Epithelial cell of proximal tubule (primary cell): ENCODE data around the gene DPH1. TPM values are rescaled to one million over a fixed set of nuclear protein-coding genes. Genes with fewer than 3 reads are reported as not detected.

Experiments used
- DNase-seq: peaks from one replicate; pipeline ENCODE4 v3.0.0-alpha.2; 2011; ENCODE audit warnings: low read depth
- H3K4me3 ChIP-seq: 2 replicates; pipeline ENCODE4 v1.5.1; 2011; ENCODE audit warnings: low read depth, mild to moderate bottlenecking, low read length
- total RNA-seq: library from RNA; depleted of rRNA; stranded (reverse); fragments of >200 nt; gene quantifications from 2 replicates; pipeline ENCODE4 v1.2.3, GENCODE V29; 2015
- TF ChIP-seq, protein P1 (sequence below): conservative IDR thresholded peaks from 2 replicates; pipeline ENCODE4 v1.5.1; 2012; ENCODE audit warnings: low read depth, mild to moderate bottlenecking, low read length

Gene DPH1
- total RNA-seq, 1 donor from 2014 or later: 33.1 TPM

DNA sequence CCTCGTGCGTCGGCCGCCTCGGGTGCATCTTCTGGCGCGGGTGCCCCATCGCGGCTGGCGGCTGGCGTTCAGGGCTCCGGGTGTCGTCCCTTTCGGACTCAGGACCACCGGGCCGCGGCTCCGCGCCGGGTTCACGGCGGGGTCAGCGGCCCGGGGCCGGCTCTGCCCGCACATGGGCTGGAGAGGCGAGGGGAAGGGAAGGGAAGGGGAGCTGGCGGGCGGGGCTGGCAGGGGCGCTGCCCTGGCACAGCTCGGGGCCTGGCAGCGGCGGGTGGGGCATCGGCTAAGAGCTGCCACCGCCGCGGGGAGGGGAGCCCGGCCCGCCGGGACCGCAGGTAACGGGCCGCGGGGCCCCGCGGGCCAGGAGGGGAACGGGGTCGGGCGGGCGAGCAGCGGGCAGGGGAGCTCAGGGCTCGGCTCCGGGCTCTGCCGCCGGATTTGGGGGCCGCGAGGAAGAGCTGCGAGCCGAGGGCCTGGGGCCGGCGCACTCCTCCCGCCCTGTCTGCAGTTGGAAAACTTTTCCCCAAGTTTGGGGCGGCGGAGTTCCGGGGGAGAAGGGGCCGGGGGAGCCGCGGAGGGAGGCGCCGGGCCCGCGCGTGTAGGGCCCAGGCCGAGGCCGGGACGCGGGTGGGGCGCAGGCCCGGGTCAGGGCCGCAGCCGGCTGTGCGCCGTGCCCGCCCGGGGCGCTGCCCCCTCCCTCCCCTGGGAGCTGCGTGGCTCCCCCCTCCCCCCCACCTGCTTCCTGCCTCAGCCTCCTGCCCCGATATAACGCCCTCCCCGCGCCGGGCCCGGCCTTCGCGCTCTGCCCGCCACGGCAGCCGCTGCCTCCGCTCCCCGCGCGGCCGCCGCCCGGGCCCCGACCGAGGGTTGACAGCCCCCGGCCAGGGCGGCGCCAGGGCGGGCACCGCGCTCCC is 25.6 kb downstream of the DPH1 start:
- DNase-seq: no peak
- TF ChIP-seq, protein P1, sequence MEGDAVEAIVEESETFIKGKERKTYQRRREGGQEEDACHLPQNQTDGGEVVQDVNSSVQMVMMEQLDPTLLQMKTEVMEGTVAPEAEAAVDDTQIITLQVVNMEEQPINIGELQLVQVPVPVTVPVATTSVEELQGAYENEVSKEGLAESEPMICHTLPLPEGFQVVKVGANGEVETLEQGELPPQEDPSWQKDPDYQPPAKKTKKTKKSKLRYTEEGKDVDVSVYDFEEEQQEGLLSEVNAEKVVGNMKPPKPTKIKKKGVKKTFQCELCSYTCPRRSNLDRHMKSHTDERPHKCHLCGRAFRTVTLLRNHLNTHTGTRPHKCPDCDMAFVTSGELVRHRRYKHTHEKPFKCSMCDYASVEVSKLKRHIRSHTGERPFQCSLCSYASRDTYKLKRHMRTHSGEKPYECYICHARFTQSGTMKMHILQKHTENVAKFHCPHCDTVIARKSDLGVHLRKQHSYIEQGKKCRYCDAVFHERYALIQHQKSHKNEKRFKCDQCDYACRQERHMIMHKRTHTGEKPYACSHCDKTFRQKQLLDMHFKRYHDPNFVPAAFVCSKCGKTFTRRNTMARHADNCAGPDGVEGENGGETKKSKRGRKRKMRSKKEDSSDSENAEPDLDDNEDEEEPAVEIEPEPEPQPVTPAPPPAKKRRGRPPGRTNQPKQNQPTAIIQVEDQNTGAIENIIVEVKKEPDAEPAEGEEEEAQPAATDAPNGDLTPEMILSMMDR: no peak
- H3K4me3 ChIP-seq: peak overlapping the region; percentile 45

DNA sequence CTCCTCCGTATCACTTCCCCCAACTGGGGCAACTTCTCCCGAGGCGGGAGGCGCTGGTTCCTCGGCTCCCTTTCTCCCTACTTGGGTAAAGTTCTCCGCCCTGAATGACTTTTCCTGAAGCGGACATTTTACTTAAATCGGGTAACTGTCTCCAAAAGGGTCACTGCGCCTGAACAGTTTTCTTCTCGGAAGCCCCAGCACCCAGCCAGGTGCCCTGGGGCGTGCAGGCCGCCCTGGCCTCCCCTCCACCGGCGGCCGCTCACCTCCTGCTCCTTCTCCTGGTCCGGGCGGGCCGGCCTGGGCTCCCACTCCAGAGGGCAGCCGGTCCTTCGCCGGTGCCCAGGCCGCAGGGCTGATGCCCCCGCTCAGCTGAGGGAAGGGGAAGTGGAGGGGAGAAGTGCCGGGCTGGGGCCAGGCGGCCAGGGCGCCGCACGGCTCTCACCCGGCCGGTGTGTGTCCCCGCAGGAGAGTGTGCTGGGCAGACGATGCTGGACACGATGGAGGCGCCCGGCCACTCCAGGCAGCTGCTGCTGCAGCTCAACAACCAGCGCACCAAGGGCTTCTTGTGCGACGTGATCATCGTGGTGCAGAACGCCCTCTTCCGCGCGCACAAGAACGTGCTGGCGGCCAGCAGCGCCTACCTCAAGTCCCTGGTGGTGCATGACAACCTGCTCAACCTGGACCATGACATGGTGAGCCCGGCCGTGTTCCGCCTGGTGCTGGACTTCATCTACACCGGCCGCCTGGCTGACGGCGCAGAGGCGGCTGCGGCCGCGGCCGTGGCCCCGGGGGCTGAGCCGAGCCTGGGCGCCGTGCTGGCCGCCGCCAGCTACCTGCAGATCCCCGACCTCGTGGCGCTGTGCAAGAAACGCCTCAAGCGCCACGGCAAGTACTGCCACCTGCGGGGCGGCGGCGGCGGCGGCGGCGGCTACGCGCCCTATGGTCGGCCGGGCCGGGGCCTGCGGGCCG is 26.5 kb downstream of the DPH1 start:
- DNase-seq: no peak
- H3K4me3 ChIP-seq: no peak overlapping the region
- TF ChIP-seq, protein P1: no peak

DNA sequence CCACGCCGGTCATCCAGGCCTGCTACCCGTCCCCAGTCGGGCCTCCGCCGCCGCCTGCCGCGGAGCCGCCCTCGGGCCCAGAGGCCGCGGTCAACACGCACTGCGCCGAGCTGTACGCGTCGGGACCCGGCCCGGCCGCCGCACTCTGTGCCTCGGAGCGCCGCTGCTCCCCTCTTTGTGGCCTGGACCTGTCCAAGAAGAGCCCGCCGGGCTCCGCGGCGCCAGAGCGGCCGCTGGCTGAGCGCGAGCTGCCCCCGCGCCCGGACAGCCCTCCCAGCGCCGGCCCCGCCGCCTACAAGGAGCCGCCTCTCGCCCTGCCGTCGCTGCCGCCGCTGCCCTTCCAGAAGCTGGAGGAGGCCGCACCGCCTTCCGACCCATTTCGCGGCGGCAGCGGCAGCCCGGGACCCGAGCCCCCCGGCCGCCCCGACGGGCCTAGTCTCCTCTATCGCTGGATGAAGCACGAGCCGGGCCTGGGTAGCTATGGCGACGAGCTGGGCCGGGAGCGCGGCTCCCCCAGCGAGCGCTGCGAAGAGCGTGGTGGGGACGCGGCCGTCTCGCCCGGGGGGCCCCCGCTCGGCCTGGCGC is 27.3 kb downstream of the DPH1 start:
- no peak for DNase-seq
- TF ChIP-seq, protein P1: no peak
- H3K4me3 ChIP-seq: no peak overlapping the region

DNA sequence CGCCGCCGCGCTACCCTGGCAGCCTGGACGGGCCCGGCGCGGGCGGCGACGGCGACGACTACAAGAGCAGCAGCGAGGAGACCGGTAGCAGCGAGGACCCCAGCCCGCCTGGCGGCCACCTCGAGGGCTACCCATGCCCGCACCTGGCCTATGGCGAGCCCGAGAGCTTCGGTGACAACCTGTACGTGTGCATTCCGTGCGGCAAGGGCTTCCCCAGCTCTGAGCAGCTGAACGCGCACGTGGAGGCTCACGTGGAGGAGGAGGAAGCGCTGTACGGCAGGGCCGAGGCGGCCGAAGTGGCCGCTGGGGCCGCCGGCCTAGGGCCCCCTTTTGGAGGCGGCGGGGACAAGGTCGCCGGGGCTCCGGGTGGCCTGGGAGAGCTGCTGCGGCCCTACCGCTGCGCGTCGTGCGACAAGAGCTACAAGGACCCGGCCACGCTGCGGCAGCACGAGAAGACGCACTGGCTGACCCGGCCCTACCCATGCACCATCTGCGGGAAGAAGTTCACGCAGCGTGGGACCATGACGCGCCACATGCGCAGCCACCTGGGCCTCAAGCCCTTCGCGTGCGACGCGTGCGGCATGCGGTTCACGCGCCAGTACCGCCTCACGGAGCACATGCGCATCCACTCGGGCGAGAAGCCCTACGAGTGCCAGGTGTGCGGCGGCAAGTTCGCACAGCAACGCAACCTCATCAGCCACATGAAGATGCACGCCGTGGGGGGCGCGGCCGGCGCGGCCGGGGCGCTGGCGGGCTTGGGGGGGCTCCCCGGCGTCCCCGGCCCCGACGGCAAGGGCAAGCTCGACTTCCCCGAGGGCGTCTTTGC is 28.0 kb downstream of the DPH1 start:
- H3K4me3 ChIP-seq: no peak overlapping the region
- DNase-seq: no peak
- TF ChIP-seq, protein P1: no peak

DNA sequence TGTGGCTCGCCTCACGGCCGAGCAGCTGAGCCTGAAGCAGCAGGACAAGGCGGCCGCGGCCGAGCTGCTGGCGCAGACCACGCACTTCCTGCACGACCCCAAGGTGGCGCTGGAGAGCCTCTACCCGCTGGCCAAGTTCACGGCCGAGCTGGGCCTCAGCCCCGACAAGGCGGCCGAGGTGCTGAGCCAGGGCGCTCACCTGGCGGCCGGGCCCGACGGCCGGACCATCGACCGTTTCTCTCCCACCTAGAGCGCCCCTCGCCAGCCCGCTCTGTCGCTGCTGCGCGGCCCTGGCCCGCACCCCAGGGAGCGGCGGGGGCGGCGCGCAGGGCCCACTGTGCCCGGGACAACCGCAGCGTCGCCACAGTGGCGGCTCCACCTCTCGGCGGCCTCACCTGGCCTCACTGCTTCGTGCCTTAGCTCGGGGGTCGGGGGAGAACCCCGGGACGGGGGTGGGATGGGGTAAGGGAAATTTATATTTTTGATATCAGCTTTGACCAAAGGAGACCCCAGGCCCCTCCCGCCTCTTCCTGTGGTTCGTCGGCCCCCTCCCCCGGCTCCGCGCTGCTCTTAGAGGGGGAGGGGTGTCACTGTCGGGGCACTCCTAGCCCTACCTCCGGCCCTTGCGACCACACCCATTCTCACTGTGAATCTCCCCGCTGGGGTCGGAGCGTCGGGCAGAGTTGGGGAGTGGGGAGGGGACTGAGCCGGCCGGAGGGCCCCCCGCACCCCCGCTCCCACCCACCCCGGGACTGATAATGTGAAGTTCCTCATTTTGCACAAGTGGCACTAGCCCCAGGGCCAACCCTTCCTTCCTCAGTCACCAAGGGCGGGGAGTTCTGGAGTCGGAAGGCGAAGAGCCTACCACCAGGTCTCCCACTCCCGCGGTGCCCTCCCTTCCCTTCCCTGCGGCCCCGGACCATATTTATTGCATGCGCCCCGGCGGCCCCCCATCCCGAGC is 28.9 kb downstream of the DPH1 start:
- no peak overlapping the region for H3K4me3 ChIP-seq
- TF ChIP-seq, protein P1: peak; percentile 58
- DNase-seq: no peak
